ENCODE measurements around the gene KCNMA1.

The KCNMA1 gene

GRCh38 chr10:77451886-77452285, 185.7 kb downstream of the KCNMA1 start:
- no peak for DNase-seq (ENCODE audit: low read depth)
- H3K4me3 ChIP-seq (ENCODE audit: low read depth, low read length): no peak overlapping the region
- no peak for TF ChIP-seq CTCF (IDR thresholded peaks at IDR 0.05; ENCODE audit: low read depth, low read length)
- no peak for TF ChIP-seq POLR2A (IDR thresholded peaks at IDR 0.05; ENCODE audit: extremely low read depth, insufficient read length)
- TF ChIP-seq MYC (IDR thresholded peaks at IDR 0.05; ENCODE audit: low read depth, low read length): no peak
- TF ChIP-seq MAX (IDR thresholded peaks at IDR 0.05; ENCODE audit: low read depth, low read length): no peak

- no peak for TF ChIP-seq CTCF (IDR thresholded peaks at IDR 0.05; ENCODE audit: low read depth, low read length)
- no peak overlapping the region for H3K4me3 ChIP-seq (ENCODE audit: low read depth, low read length)
- DNase-seq (ENCODE audit: low read depth): no peak
These were observed 189.4 kb downstream of the KCNMA1 start for GRCh38 chr10:77448226-77448625.

GRCh38 chr10:77446700-77447099, 190.9 kb downstream of the KCNMA1 start:
- no peak for DNase-seq (ENCODE audit: low read depth)
- H3K4me3 ChIP-seq (ENCODE audit: low read depth, low read length): no peak overlapping the region
- TF ChIP-seq MAX (IDR thresholded peaks at IDR 0.05; ENCODE audit: low read depth, low read length) (no peak), POLR2A (IDR thresholded peaks at IDR 0.05; ENCODE audit: extremely low read depth, insufficient read length) (no peak), MYC (IDR thresholded peaks at IDR 0.05; ENCODE audit: low read depth, low read length) (no peak), CTCF (IDR thresholded peaks at IDR 0.05; ENCODE audit: low read depth, low read length) (no peak)

- DNase-seq (ENCODE audit: low read depth): no peak
- no peak overlapping the region for H3K4me3 ChIP-seq (ENCODE audit: low read depth, low read length)
- no peak for TF ChIP-seq MAX (IDR thresholded peaks at IDR 0.05; ENCODE audit: low read depth, low read length)
- TF ChIP-seq POLR2A (IDR thresholded peaks at IDR 0.05; ENCODE audit: extremely low read depth, insufficient read length): no peak
- no peak for TF ChIP-seq CTCF (IDR thresholded peaks at IDR 0.05; ENCODE audit: low read depth, low read length)
- no peak for TF ChIP-seq MYC (IDR thresholded peaks at IDR 0.05; ENCODE audit: low read depth, low read length)
These were observed 192.1 kb downstream of the KCNMA1 start for GRCh38 chr10:77445547-77445946.

GRCh38 chr10:77444041-77444440, 193.6 kb downstream of the KCNMA1 start:
- TF ChIP-seq MAX (IDR thresholded peaks at IDR 0.05; ENCODE audit: low read depth, low read length) (no peak), MYC (IDR thresholded peaks at IDR 0.05; ENCODE audit: low read depth, low read length) (no peak), POLR2A (IDR thresholded peaks at IDR 0.05; ENCODE audit: extremely low read depth, insufficient read length) (no peak), CTCF (IDR thresholded peaks at IDR 0.05; ENCODE audit: low read depth, low read length) (no peak)
- H3K4me3 ChIP-seq (ENCODE audit: low read depth, low read length): no peak overlapping the region
- no peak for DNase-seq (ENCODE audit: low read depth)

- no peak for TF ChIP-seq MAX (IDR thresholded peaks at IDR 0.05; ENCODE audit: low read depth, low read length)
- TF ChIP-seq CTCF (IDR thresholded peaks at IDR 0.05; ENCODE audit: low read depth, low read length): no peak
- TF ChIP-seq POLR2A (IDR thresholded peaks at IDR 0.05; ENCODE audit: extremely low read depth, insufficient read length): no peak
- TF ChIP-seq MYC (IDR thresholded peaks at IDR 0.05; ENCODE audit: low read depth, low read length): no peak
- no peak overlapping the region for H3K4me3 ChIP-seq (ENCODE audit: low read depth, low read length)
- DNase-seq (ENCODE audit: low read depth): no peak
These were observed 194.9 kb downstream of the KCNMA1 start for GRCh38 chr10:77442699-77443189.

Data from NB4 (cell line).